ENCODE measurements around the gene UBC.
A peak's percentile ranks its signal among the peaks of the same experiment; 100 is the strongest.
"Not testable (repeated sequence)": the region's sequence is repeated elsewhere in the genome, so short reads cannot be mapped to it uniquely, and the experiment has no call there.

UBC gene

GRCh38 chr12:124915239-124916236, 1.1 kb upstream of the UBC start:
- DNase-seq (ENCODE audit: low read depth), result no peak

GRCh38 chr12:124913474-124914391, 717 bp downstream of the UBC start:
- peak; percentile 67 for DNase-seq (ENCODE audit: low read depth)

GRCh38 chr12:124912529-124913287, 1.7 kb downstream of the UBC start:
- DNase-seq (ENCODE audit: low read depth), result not testable (repeated sequence)

- DNase-seq (ENCODE audit: low read depth), result not testable (repeated sequence)
Measured at GRCh38 chr12:124911521-124911920, 2.9 kb downstream of the UBC start.

GRCh38 chr12:124910561-124911478, 3.6 kb downstream of the UBC start:
- DNase-seq (ENCODE audit: low read depth), result no peak

- DNase-seq (ENCODE audit: low read depth), result no peak
Measured at GRCh38 chr12:124909831-124910560, 4.5 kb downstream of the UBC start.

- DNase-seq (ENCODE audit: low read depth), result peak; percentile 76
Measured at GRCh38 chr12:124906606-124907261, 7.7 kb downstream of the UBC start.

GRCh38 chr12:124904306-124905098, 9.9 kb downstream of the UBC start:
- DNase-seq (ENCODE audit: low read depth), result no peak

GRCh38 chr12:124902916-124903315, 11.5 kb downstream of the UBC start:
- no peak for DNase-seq (ENCODE audit: low read depth)

GRCh38 chr12:124901003-124901402, 13.4 kb downstream of the UBC start:
- DNase-seq (ENCODE audit: low read depth), result no peak

- not testable (repeated sequence) for DNase-seq (ENCODE audit: low read depth)
Measured at GRCh38 chr12:124900345-124900795, 14.1 kb downstream of the UBC start.

- no peak for DNase-seq (ENCODE audit: low read depth)
Measured at GRCh38 chr12:124898923-124899294, 15.5 kb downstream of the UBC start.

GRCh38 chr12:124898200-124898922, 16.1 kb downstream of the UBC start:
- no peak for DNase-seq (ENCODE audit: low read depth)

- no peak for DNase-seq (ENCODE audit: low read depth)
Measured at GRCh38 chr12:124896461-124896860, 18.0 kb downstream of the UBC start.

- no peak for DNase-seq (ENCODE audit: low read depth)
Measured at GRCh38 chr12:124893792-124894516, 20.5 kb downstream of the UBC start.

GRCh38 chr12:124888260-124888659, 26.2 kb downstream of the UBC start:
- DNase-seq (ENCODE audit: low read depth), result no peak

GRCh38 chr12:124887766-124888165, 26.7 kb downstream of the UBC start:
- DNase-seq (ENCODE audit: low read depth), result not testable (repeated sequence)

All from CMK (cell line).